Epithelial cell of proximal tubule (primary cell): ENCODE data around the gene TNK1. TPM values are rescaled to one million over a fixed set of nuclear protein-coding genes. Genes with fewer than 3 reads are reported as not detected.
"Not testable (repeated sequence)": the region's sequence is repeated elsewhere in the genome, so short reads cannot be mapped to it uniquely, and the experiment has no call there.

Source experiments
- DNase-seq: peaks from one replicate; pipeline ENCODE4 v3.0.0-alpha.2; 2011; ENCODE audit warnings: low read depth
- H3K4me3 ChIP-seq: 2 replicates; pipeline ENCODE4 v1.5.1; 2011; ENCODE audit warnings: low read depth, mild to moderate bottlenecking, low read length
- total RNA-seq: library from RNA; depleted of rRNA; stranded (reverse); fragments of >200 nt; gene quantifications from 2 replicates; pipeline ENCODE4 v1.2.3, GENCODE V29; 2015
- TF ChIP-seq, protein P1 (sequence below): conservative IDR thresholded peaks from 2 replicates; pipeline ENCODE4 v1.5.1; 2012; ENCODE audit warnings: low read depth, mild to moderate bottlenecking, low read length

TNK1 gene
- total RNA-seq, 1 donor from 2014 or later: 5.4 TPM

DNA sequence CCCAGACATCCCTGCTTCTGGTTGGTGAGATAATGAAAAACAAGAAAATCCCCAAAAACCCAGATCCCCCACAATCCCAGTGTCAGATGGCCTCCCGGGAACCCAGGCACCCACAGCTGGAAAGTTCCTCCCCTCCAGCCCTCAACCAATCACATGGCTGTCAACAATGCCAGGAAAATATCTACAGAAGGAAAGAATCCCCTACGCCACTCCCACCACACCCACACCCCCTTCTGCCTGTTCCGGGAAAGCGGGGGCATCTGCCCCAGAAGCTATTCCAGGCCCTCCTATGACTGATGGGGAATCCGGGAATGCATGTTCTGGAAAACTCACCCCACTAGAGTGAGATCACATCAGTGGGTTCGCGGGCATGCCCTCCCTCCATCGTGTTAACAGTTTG, 24.1 kb upstream of the TNK1 start:
- no peak overlapping the region for H3K4me3 ChIP-seq
- TF ChIP-seq, protein P1, sequence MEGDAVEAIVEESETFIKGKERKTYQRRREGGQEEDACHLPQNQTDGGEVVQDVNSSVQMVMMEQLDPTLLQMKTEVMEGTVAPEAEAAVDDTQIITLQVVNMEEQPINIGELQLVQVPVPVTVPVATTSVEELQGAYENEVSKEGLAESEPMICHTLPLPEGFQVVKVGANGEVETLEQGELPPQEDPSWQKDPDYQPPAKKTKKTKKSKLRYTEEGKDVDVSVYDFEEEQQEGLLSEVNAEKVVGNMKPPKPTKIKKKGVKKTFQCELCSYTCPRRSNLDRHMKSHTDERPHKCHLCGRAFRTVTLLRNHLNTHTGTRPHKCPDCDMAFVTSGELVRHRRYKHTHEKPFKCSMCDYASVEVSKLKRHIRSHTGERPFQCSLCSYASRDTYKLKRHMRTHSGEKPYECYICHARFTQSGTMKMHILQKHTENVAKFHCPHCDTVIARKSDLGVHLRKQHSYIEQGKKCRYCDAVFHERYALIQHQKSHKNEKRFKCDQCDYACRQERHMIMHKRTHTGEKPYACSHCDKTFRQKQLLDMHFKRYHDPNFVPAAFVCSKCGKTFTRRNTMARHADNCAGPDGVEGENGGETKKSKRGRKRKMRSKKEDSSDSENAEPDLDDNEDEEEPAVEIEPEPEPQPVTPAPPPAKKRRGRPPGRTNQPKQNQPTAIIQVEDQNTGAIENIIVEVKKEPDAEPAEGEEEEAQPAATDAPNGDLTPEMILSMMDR: no peak
- no peak for DNase-seq

DNA sequence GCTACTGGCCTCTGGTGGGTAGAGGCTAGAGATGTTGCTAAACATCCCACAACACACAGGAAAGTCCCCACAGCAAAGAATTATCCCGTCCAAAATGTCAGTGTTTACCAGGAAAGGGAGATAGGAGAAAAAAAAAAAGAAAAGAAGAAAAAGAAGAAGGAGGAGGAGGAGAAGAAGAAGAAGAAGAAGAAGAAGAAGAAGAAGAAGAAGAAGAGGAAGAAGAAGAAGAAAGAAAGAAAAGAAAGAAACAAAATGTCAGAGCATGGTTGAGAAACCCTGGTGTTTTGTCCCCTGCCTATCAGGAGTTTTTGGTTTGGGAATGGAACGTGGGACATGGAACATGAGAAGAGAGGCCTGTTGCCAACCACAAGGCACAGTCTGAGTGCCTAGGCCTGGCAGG, 23.5 kb upstream of the TNK1 start:
- TF ChIP-seq, protein P1: no peak
- no peak overlapping the region for H3K4me3 ChIP-seq
- DNase-seq: no peak

DNA sequence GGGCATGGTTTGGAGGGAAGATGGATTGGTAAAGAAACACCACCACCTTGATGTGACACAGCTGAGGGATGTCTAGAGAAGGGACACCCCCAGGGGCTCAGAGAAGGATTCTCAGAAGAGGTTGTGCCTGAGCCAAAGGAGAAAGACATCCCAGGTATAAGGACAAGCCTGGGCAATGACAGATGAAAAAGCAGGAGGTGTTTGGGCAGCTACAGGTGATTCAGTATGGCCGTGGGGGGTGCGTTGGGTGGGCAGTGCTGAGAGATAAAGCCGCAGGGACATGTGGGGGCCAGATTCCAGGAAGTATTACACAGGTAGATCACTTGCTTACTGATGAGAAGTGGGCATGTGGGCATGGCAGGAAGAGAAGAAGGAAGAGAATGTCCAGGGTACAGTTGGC, 19.0 kb upstream of the TNK1 start:
- H3K4me3 ChIP-seq: no peak overlapping the region
- TF ChIP-seq, protein P1: no peak
- DNase-seq: no peak

DNA sequence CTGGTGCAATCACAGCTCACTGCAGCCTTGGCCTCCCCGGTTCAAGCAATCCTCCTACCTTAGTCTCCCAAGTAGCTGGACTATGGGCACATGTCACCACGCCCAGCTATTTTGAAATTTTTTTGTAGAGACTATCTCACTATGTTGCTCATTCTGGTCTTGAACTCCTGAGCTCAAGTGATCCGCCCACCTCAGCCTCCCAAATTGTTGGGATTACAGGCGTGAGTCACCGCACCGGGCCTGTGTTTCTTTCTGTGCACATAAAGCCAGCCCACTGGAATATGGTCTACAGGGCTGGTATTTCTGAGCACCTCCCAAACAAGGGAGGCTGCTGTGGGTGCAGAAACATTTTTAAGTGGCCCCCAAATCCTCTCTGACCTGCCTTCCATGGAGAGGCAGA, 17.6 kb upstream of the TNK1 start:
- no peak overlapping the region for H3K4me3 ChIP-seq
- TF ChIP-seq, protein P1: no peak
- no peak for DNase-seq

DNA sequence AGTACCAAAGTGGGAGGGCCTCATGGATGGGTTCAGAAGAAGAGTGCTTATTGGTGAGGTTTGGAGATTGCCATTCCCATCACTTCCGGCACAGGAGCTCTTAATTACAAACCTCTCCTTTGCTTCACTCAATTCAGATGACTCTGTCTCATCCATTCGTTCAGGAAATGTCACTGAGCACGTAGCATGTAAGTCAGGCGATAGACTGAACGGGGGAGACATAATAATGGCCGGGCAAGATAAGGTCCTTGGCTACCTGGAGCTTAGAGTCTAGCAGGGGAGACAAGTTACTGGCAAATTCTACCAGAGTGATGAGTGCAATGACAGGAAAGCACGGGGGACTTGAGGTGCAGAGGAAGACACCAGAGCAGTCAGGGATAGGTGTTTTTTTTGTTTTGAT, 14.9 kb upstream of the TNK1 start:
- not testable (repeated sequence) for DNase-seq

DNA sequence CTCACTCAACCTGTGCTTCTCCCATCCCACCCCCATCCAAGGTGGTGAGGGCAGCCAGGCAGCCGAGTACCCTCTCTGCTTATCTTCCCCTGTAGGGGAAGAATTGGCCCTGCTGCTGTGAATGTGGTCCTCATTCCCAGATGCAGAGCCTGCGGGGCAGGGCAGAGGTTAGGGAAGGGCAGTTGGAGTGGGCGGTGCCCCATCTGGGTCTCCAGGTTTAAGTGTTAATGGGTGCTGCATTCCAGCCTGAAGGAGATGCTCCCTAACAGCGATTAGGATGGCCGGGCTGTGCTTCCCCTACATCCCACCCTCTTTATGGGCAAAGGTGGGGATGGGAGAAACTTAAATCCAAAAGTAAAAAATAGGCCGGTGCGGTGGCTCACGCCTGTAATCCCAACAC, 13.8 kb upstream of the TNK1 start:
- DNase-seq: no peak
- H3K4me3 ChIP-seq: no peak overlapping the region
- TF ChIP-seq, protein P1: no peak

More for the DNA sequence above, 14.9 kb upstream of the TNK1 start:
- H3K4me3 ChIP-seq: not testable (repeated sequence)

DNA sequence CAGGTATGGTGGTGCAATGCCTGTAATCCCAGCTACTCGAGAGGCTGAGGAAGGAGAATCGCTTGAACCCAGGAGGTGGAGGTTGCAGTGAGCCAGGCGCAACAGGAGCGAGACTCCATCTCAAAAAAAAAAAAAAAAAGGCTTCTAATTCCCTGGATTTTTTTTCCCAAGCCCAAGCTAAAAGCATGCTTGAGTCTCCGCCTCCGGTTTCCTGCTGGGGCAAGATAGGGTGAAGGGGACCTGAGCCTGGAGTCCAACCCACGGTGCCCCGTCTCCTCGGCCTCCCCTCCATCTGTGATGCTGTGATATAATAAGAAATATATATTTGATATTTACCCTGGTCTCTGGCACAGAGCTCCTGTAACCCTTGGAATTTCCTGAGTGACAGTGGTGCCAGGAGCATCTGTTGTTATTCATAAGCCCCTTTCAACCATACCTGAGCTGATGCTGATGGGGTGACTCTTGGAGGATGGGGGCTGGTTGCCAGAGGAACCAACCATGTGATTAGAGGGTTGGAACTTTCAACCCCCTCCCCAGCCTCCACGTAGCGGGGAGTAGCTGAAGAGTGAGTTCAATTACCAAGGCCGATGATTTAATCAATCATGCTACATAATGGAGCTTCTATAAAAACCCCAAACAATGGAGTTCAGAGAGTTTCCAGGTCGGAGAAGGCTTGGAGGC, 12.8 kb upstream of the TNK1 start:
- no peak for DNase-seq
- TF ChIP-seq, protein P1: no peak
- no peak overlapping the region for H3K4me3 ChIP-seq

GRCh38 chr17:7368599-7368994, 12.3 kb upstream of the TNK1 start:
- not testable (repeated sequence) for H3K4me3 ChIP-seq, DNase-seq
